Activated B cell treated with CpG ODN at 0.5 μM for 24 hours (primary cell): Measurements from ENCODE around the gene KLF13. TPM values are rescaled to one million over a fixed set of nuclear protein-coding genes. Genes with fewer than 3 reads are reported as not detected.

Source experiments
- ATAC-seq: fragments of 200-7000 bp; cut with Tn5 transposase; one replicate; pipeline ENCODE4 v1.10.0; 2021; ENCODE audit warnings: low read depth, mild to moderate bottlenecking, moderate library complexity
- CTCF ChIA-PET: fragments of 350-600 bp; sonication (Branson Sonifier 250); formaldehyde crosslinking; loops from one replicate; lab custom pipeline; 2021; ENCODE audit warnings: antibody characterized with exemption; lab: Charles Lee
- POLR2A ChIA-PET: fragments of 350-600 bp; sonication (Branson Sonifier 250); formaldehyde crosslinking; loops from one replicate; lab custom pipeline; 2021; ENCODE audit warnings: antibody characterized with exemption; lab: Charles Lee
- DNase-seq: peaks from one replicate; pipeline ENCODE4 v3.0.0; 2022
- H3K27ac Mint-ChIP-seq: one replicate; pipeline ENCODE4 v1.8.0; 2020; ENCODE audit warnings: mixed read lengths
- H3K27me3 Mint-ChIP-seq: one replicate; pipeline ENCODE4 v1.8.0; 2021; ENCODE audit warnings: mixed read lengths
- H3K36me3 Mint-ChIP-seq: one replicate; pipeline ENCODE4 v1.8.0; 2021; ENCODE audit warnings: low read depth, mixed read lengths
- H3K4me1 Mint-ChIP-seq: one replicate; pipeline ENCODE4 v1.8.0; 2021; ENCODE audit warnings: mixed read lengths
- H3K4me3 Mint-ChIP-seq: one replicate; pipeline ENCODE4 v1.8.0; 2020; ENCODE audit warnings: mild to moderate bottlenecking, mixed read lengths
- H3K9me3 Mint-ChIP-seq: one replicate; pipeline ENCODE4 v1.8.0; 2020; ENCODE audit warnings: mixed read lengths
- CTCF ChIP-seq: fragments of 200-600 bp; IDR thresholded peaks from one replicate; pipeline ENCODE4 v1.8.0; 2022; ENCODE audit warnings: antibody characterized with exemption, mild to moderate bottlenecking
- intact Hi-C: fragments of 100-400 bp; cut with micrococcal nuclease; formaldehyde crosslinking; loops from one replicate; pipeline ENCODE4 v1.15.1; 2024
- total RNA-seq: library from RNA; stranded (reverse); gene quantifications from 2 replicates; pipeline ENCODE4 v1.2.3, GENCODE V29; 2022

KLF13 gene
- total RNA-seq, 1 donor from 2014 or later, result 178 TPM

- CTCF ChIA-PET, result interaction anchor here (0.7 to 2.1 kb wide), 10 partner anchors 13 to 187 kb away, joined by 3 to 16 read pairs (median 4); no protein-coding TSS in a partner anchor
- Mint-ChIP-seq H3K9me3 (no peaks in the 10 kb centered on the region), H3K4me1 (peaks cover 40% of the 10 kb centered on the region), H3K4me3 (no peak overlapping the region), H3K27ac (peak overlapping the region; percentile 24), H3K27me3 (no peaks in the 10 kb centered on the region), H3K36me3 (no peaks in the 10 kb centered on the region)
- POLR2A ChIA-PET, result interaction anchor here (0.6 to 3.9 kb wide), 17 partner anchors 9 to 185 kb away, joined by 3 to 29 read pairs (median 5); partner anchors contain the start of gene KLF13
- DNase-seq (no peak), ATAC-seq (peak; percentile 38)
- intact Hi-C loops, result loop anchor here (1.0 to 2.0 kb wide), 4 partner anchors 22 to 132 kb away; no protein-coding TSS in a partner anchor
- no peak for TF ChIP-seq CTCF
Observed at GRCh38 chr15:31302778-31303725, 23.6 kb upstream of the KLF13 start.

GRCh38 chr15:31303726-31304648 is 22.6 kb upstream of the KLF13 start:
- Mint-ChIP-seq H3K36me3 (no peaks in the 10 kb centered on the region), H3K4me3 (no peak overlapping the region), H3K27ac (no peak overlapping the region), H3K4me1 (peaks cover 49% of the 10 kb centered on the region), H3K9me3 (no peaks in the 10 kb centered on the region), H3K27me3 (peaks cover 1% of the 10 kb centered on the region)
- intact Hi-C loops, result loop anchor here (1.0 to 2.0 kb wide), 4 partner anchors 21 to 131 kb away; no protein-coding TSS in a partner anchor
- ATAC-seq (no peak), DNase-seq (no peak)
- ChIA-PET CTCF (interaction anchor here (0.7 to 2.1 kb wide), 10 partner anchors 12 to 186 kb away, joined by 3 to 16 read pairs (median 4); no protein-coding TSS in a partner anchor), POLR2A (interaction anchor here (0.9 to 3.9 kb wide), 12 partner anchors 10 to 89 kb away, joined by 3 to 29 read pairs (median 4); partner anchors contain the start of gene KLF13)
- TF ChIP-seq CTCF, result no peak

- no peak overlapping the region for H3K27ac Mint-ChIP-seq
- peaks cover 50% of the 10 kb centered on the region for H3K4me1 Mint-ChIP-seq
- H3K9me3 Mint-ChIP-seq, result no peaks in the 10 kb centered on the region
- H3K27me3 Mint-ChIP-seq, result peaks cover 1% of the 10 kb centered on the region
- intact Hi-C loops, result no loop called here
- DNase-seq (no peak), ATAC-seq (no peak)
- CTCF ChIA-PET, result no interaction called here
- H3K4me3 Mint-ChIP-seq, result no peak overlapping the region
- no peak for TF ChIP-seq CTCF
- H3K36me3 Mint-ChIP-seq, result no peaks in the 10 kb centered on the region
- POLR2A ChIA-PET, result interaction anchor here (1.6 kb wide), 1 partner anchor 11 kb away, joined by 3 read pairs; no protein-coding TSS in a partner anchor
Observed at GRCh38 chr15:31304751-31305365, 21.8 kb upstream of the KLF13 start.

- POLR2A ChIA-PET, result interaction anchor here (1.6 kb wide), 1 partner anchor 11 kb away, joined by 3 read pairs; no protein-coding TSS in a partner anchor
- DNase-seq (no peak), ATAC-seq (no peak)
- peaks cover 1% of the 10 kb centered on the region for H3K27me3 Mint-ChIP-seq
- no peak overlapping the region for H3K4me3 Mint-ChIP-seq
- no peak for TF ChIP-seq CTCF
- no peaks in the 10 kb centered on the region for H3K36me3 Mint-ChIP-seq
- peaks cover 50% of the 10 kb centered on the region for H3K4me1 Mint-ChIP-seq
- intact Hi-C loops, result no loop called here
- H3K27ac Mint-ChIP-seq, result no peak overlapping the region
- CTCF ChIA-PET, result no interaction called here
- no peaks in the 10 kb centered on the region for H3K9me3 Mint-ChIP-seq
Observed at GRCh38 chr15:31305375-31305774, 21.3 kb upstream of the KLF13 start.
